GM18867 (cell line): ENCODE measurements around the gene GALNT9.

Source experiments
- ATAC-seq: cut with Tn5 transposase; IDR thresholded peaks from one replicate; pipeline ENCODE4 v1.9.1; 2021; ENCODE audit warnings: mild to moderate bottlenecking, moderate library complexity; ENCODE audit not compliant: unreplicated experiment

GALNT9 gene

DNA sequence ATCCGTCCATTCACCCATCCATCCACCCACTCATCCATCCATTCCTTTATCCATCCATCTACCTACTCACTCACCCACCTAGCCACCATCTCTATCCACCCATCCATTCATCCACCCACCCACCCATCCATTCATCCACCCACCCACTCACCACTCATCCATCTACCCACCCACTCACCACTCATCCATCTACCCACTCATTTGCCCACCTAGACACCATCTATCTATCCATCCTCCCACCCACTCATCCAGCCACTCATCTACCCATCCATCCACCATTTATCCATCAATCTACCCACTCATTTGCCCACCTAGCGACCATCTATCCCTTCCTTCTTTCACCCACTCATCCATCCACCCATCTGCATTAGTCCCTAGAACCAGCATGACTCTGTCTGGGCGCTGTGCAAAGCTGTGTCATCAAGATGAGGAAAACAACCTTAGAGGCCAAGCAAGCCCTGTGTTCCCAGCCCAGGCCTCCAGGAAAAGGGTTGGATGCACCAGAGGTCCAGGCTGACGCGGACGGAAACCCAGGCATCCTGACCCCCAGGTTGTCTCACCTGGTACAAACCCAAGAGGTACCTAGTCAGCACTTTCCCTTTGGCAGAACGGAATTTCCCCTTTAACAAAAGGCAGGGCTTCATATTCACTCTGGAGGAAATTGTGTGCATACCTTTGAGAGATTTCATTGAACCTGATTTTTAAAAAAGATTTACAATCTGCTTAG lies 111.4 kb downstream of the GALNT9 start:
- no peak for ATAC-seq

GRCh38 chr12:132217371-132217770 lies 112.0 kb downstream of the GALNT9 start:
- no peak for ATAC-seq

- ATAC-seq, result no peak
Observed at GRCh38 chr12:132216354-132216987, 112.9 kb downstream of the GALNT9 start.

- ATAC-seq, result no peak
Observed at GRCh38 chr12:132215299-132215989, 113.9 kb downstream of the GALNT9 start.

DNA sequence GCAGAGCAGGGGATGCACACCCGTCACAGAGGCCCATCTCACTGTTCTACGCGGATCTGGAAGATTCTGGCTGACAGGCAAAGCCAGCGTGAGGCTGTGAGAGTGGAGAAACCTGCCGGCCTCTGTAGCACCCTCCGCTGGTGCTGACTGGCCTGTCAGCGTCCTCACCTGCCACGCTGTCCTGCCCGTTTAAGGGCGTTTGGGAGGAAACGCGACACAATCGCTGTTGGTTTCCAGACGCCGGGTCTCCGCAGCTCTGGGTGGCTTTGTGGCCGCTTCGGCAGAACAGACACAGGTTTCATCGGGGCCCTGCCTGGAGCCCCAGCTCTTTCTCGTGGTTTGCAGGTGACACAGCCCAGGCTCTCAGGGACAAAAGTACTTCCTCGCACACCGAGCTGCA lies 114.5 kb downstream of the GALNT9 start:
- no peak for ATAC-seq

DNA sequence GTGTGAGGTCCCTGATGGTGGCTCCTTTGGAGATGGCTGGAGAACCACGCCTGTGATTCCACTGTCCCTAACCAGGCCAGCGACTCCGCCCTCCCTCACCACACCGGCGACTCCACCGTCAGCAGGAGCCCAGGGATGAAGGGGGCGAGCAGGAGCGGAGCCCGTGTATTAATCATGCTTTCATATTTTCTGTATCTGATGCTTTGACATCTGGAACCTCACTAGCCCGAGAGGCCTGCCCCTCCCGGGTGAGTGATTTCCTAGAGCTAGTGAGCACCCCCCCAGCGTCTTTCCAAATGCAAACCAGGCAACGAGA lies 115.3 kb downstream of the GALNT9 start:
- ATAC-seq, result no peak

DNA sequence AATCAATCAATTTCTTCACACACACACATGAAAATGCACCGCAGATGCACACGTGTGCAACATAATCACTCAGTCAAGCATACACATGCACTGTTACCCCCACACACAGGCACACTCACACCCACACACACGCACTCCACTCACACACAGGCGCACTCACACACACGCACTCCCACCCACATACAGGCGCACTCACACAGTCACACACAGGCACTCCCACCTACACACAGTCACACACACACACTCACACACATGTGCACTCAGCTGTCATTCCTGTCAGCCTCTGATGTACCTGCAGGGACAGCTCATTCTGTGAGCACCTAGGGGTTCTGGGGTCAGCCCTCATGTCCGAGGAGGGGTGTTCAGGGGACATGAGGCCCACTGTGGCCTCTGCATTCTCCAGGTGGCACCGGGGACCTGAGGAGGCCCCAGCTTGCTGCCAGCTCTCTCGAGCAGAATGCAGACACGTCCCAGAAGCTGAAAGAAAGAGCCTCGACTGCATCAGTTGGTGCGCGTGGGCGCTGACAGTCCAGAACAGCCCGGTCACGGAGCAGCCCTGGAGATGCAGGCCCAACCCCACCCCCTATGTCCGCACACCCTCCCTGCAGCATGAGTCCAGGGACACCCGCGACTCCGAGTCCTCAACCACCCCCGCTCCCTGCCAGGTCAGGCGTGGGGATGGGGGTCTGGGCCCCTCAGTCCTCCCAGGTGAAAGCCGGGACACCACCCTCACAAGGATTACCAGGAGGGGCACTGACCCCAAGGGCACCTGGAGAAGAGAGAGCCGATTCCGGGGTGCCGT lies 115.8 kb downstream of the GALNT9 start:
- no peak for ATAC-seq

- ATAC-seq, result no peak
Observed at GRCh38 chr12:132211816-132212215, 117.6 kb downstream of the GALNT9 start.

- no peak for ATAC-seq
Observed at GRCh38 chr12:132211326-132211725, 118.1 kb downstream of the GALNT9 start.

DNA sequence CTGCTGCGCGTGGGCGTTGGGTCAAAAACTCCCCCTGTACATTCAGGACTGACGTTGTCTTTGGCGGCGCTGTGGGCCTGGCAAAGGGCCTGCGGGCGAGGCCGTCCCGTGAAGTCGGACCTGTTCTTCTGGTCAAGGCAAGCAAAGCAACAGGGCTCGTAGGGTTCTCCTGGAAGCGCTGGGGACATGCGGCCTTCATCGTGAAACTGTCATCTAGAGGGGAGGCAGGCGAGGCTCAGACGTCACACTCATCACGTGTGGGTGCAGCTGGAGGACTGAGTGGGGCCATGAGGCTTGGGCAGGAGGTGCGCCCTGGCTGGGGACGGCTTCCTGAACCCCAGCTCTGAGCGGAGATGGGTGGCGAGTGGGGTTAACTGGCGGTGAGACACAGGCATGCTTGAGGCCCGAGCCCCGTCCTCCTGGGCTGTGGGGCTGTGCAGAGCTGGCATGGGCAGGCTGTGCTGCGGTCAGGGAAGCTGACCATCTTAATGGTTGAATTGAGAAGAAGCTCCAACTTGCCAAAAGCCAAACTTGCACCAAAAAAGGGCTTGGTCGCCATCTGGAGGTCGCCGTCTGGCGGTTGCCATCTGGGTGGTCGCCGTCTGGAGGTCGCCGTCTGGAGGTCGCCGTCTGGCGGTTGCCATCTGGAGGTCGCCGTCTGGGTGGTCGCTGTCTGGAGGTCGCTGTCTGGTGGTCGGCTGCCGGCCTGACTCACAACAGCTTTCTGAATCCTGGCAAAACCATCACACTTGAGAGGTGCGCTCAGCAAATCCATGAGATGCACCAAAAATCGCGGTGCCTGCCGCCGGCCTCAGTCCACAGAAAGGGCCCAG lies 119.0 kb downstream of the GALNT9 start:
- ATAC-seq, result no peak

DNA sequence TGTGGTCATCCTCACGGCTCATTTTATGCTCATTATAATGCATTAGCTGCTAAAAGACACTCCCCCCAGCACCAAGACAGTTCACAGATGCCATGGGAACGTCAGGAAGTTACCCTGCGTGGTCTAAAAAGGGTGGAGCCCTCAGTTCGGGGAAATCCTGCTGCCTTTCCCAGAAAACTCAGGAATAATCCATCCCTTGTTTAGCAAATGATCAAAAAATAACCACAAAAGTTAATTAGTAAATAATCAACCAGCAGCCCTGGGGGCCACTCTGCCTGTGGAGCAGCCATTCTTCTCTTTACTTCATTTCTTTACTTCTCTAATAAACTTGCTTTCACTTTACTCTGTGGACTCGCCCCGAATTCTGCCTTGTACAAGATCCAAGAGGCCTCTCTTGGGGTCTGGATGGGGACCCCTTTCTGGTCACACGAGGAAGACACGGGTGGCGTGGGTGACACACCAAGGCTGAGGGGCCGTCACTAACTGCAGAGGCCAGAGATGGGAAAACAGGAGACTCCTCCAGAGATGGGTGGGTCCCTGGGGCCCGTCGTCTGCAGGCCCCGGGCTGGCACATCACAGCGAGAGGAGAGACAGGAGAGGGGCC lies 119.7 kb downstream of the GALNT9 start:
- no peak for ATAC-seq

GRCh38 chr12:132208153-132208823 lies 121.1 kb downstream of the GALNT9 start:
- no peak for ATAC-seq

GRCh38 chr12:132207083-132207775 lies 122.2 kb downstream of the GALNT9 start:
- ATAC-seq, result no peak

GRCh38 chr12:132206046-132206434 lies 123.3 kb downstream of the GALNT9 start:
- ATAC-seq, result no peak

GRCh38 chr12:132205271-132206045 lies 123.9 kb downstream of the GALNT9 start:
- no peak for ATAC-seq

- no peak for ATAC-seq
Observed at GRCh38 chr12:132204793-132205270, 124.6 kb downstream of the GALNT9 start.

DNA sequence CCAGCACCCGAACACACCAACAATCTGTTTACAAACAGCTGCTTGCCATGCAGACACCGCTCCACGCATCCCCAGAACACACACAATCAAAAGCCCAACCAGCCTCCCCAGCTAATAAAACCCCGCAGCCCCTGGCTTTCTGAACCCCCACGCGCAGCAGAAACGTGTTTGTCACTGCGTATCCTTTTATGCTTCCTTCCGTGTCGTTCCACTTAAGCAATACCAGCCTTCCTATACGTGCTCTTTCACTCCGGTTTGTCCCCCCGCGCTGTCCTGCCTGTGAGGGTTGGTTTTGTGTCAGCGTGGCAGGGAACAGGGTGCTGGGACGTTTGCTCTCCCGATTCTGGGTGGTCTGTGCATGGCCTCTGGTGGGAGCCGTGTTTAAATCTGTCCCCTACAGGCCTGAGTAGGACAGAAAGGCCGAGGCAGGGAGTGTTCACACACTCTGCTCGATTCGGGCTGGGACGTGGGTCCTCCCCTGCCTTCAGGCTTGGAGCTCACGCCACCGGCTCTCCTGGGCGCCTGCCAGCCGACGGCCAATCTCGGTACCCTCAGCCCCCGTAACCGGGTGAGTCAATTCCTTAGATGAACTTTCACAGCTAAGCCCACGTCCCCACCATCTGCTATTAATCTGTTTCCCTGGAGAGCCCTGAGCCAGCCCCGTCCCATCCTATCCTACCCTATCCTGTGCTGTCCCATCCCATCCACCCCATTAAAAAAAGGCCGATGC lies 125.2 kb downstream of the GALNT9 start:
- no peak for ATAC-seq
